Activated CD8-positive, alpha-beta memory T cell treated with anti-CD3 and anti-CD28 coated beads for 36 hours (primary cell): ENCODE results near the gene TSC2. TPM values are rescaled to one million over a fixed set of nuclear protein-coding genes. Genes with fewer than 3 reads are reported as not detected.

ENCODE experiments used
- CTCF ChIA-PET: fragments of 350-600 bp; sonication (Branson Sonifier 250); formaldehyde crosslinking; loops from one replicate; lab custom pipeline; 2021; ENCODE audit warnings: antibody characterized with exemption; lab: Charles Lee
- POLR2A ChIA-PET: fragments of 350-600 bp; sonication (Branson Sonifier 250); formaldehyde crosslinking; loops from one replicate; lab custom pipeline; 2021; ENCODE audit warnings: antibody characterized with exemption; lab: Charles Lee
- total RNA-seq, 2 experiments: library from RNA; stranded (reverse); gene quantifications; one replicate each; pipeline ENCODE4 v1.2.3, GENCODE V29; 2021

TSC2 gene
- total RNA-seq, 2 experiments from 2014 or later: 80.2 to 84.5 TPM

DNA sequence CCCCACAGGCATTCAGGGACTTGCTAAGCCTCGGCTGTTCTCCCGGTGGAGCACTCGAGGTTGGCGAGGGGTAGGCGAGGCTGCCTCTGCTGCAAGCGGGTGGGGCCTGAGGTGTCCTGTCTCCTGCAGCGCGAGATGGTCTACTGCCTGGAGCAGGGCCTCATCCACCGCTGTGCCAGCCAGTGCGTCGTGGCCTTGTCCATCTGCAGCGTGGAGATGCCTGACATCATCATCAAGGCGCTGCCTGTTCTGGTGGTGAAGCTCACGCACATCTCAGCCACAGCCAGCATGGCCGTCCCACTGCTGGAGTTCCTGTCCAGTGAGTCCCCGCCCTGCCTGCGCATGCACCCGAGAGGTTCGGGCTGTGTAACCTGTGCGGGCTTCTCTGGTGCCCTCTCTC is 26.3 kb downstream of the TSC2 start:
- ChIA-PET POLR2A (interaction anchor here (0.7 kb wide), 1 partner anchor 103 kb away, joined by 3 read pairs; no protein-coding TSS in a partner anchor), CTCF (no interaction called here)

DNA sequence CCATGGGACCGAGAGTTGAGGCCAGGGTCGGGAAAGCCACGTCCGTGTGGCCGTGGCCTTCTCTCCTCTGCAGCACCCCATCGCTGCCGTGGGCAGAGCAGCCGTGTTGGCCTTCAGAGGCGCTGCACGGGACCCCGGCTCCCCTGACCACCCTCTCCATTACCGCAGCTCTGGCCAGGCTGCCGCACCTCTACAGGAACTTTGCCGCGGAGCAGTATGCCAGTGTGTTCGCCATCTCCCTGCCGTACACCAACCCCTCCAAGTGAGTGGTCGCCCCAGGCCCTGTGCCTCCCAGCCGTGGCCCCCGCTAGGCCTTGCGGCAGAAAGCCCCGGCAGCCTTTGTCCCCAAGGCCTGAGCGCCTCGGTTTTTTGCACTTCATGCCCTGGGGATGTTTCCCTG is 27.8 kb downstream of the TSC2 start:
- POLR2A ChIA-PET: no interaction called here
- CTCF ChIA-PET: no interaction called here

GRCh38 chr16:2076072-2076865 is 28.5 kb downstream of the TSC2 start:
- CTCF ChIA-PET: no interaction called here

GRCh38 chr16:2077016-2077415 is 29.2 kb downstream of the TSC2 start:
- POLR2A ChIA-PET: no interaction called here
- CTCF ChIA-PET: no interaction called here

More at GRCh38 chr16:2076072-2076865, 28.5 kb downstream of the TSC2 start:
- POLR2A ChIA-PET: no interaction called here

- CTCF ChIA-PET: no interaction called here
- POLR2A ChIA-PET: no interaction called here
Observed at GRCh38 chr16:2077696-2078095, 29.9 kb downstream of the TSC2 start.

GRCh38 chr16:2078096-2078495 is 30.3 kb downstream of the TSC2 start:
- ChIA-PET POLR2A (no interaction called here), CTCF (no interaction called here)

- CTCF ChIA-PET: no interaction called here
Observed at GRCh38 chr16:2078691-2079090, 30.9 kb downstream of the TSC2 start.

GRCh38 chr16:2079311-2079800 is 31.6 kb downstream of the TSC2 start:
- POLR2A ChIA-PET: no interaction called here
- CTCF ChIA-PET: no interaction called here

More at GRCh38 chr16:2078691-2079090, 30.9 kb downstream of the TSC2 start:
- POLR2A ChIA-PET: no interaction called here

- POLR2A ChIA-PET: no interaction called here
Observed at GRCh38 chr16:2079991-2080390, 32.2 kb downstream of the TSC2 start.

GRCh38 chr16:2081201-2082084 is 33.7 kb downstream of the TSC2 start:
- ChIA-PET POLR2A (no interaction called here), CTCF (interaction anchor here (1.9 kb wide), 1 partner anchor 59 kb away, joined by 5 read pairs; no protein-coding TSS in a partner anchor)

More at GRCh38 chr16:2079991-2080390, 32.2 kb downstream of the TSC2 start:
- CTCF ChIA-PET: no interaction called here

DNA sequence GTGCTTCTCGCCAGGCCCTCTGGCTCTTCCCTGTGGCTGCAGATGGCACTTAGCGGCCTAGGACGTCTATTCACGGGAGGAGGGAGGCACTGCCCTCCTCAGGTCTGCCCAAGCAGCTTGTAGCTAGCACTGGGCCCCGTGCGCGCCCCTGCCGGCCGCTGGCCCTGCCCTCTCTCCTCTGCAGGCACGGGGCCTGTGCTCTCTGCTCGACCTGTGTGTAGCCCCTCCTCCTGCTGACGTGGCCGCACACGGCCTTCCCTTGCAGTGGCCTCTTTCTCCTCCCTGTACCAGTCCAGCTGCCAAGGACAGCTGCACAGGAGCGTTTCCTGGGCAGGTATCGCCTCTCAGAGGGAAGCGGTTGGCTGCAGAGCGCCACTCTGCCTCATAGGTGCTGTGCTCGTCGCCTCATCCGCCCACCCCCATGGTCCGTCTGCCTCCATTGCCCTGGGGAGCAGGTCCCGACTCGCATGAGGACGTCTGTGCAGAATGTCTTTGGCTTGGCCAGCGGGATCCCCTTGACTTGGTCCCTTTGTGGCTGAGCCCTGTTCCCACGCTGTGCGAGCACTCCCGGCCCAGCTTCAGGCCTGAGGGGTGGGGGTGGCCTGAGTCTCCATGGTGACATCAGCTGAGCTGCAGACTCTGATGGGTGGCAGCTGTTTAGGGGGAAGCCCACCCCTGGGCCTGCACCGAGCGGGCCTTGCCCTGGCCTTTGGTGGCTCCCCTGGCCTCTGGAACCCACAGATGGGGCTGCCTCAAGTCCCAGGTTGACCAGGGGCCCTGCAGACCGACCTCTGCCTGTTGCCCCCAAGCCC is 34.6 kb downstream of the TSC2 start:
- ChIA-PET POLR2A (no interaction called here), CTCF (interaction anchor here (1.9 kb wide), 1 partner anchor 58 kb away, joined by 5 read pairs; no protein-coding TSS in a partner anchor)

GRCh38 chr16:2082983-2083364 is 35.2 kb downstream of the TSC2 start:
- ChIA-PET CTCF (interaction anchor here (1.9 kb wide), 1 partner anchor 58 kb away, joined by 5 read pairs; no protein-coding TSS in a partner anchor), POLR2A (no interaction called here)

DNA sequence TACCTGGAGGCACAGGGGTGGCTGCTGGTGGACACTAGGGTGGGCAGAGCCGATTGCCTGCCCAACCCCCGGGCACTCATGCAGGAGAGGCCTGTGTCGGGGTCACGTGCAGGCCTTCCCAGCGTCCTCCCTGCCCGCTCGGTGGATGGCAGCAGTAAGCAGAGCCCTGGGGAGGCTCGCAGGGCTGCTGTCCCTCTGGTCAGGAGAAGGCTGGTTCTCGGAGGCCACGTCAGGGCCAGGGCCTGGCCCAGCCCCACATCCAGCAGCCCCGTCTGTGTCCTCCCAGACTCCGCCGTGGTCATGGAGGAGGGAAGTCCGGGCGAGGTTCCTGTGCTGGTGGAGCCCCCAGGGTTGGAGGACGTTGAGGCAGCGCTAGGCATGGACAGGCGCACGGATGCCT is 35.6 kb downstream of the TSC2 start:
- ChIA-PET POLR2A (no interaction called here), CTCF (no interaction called here)

DNA sequence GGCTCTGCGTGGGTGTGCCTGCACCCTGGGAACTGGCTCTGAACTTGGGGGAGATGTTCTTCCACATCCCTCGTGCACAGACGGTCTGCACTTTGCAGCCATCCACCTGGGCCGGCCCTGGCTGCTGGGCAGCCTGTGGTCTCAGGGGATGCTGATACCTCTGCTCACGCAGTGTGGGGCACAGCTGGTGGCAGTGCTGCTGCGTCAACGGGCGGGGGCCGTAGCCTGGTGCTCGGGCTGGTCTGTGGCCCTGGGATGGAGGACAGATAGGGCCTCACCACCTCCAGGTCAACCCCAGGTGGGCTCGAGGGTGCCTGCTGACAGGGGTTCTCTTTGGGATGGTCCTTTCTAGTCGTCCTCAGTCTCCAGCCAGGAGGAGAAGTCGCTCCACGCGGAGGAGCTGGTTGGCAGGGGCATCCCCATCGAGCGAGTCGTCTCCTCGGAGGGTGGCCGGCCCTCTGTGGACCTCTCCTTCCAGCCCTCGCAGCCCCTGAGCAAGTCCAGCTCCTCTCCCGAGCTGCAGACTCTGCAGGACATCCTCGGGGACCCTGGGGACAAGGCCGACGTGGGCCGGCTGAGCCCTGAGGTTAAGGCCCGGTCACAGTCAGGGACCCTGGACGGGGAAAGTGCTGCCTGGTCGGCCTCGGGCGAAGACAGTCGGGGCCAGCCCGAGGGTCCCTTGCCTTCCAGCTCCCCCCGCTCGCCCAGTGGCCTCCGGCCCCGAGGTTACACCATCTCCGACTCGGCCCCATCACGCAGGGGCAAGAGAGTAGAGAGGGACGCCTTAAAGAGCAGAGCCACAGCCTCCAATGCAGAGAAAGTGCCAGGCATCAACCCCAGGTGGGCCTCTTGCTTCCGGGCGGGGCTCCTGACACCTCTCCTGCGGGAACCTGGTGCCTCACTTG is 36.3 kb downstream of the TSC2 start:
- ChIA-PET CTCF (interaction anchor here (1.3 kb wide), 1 partner anchor 81 kb away, joined by 3 read pairs; no protein-coding TSS in a partner anchor), POLR2A (no interaction called here)

DNA sequence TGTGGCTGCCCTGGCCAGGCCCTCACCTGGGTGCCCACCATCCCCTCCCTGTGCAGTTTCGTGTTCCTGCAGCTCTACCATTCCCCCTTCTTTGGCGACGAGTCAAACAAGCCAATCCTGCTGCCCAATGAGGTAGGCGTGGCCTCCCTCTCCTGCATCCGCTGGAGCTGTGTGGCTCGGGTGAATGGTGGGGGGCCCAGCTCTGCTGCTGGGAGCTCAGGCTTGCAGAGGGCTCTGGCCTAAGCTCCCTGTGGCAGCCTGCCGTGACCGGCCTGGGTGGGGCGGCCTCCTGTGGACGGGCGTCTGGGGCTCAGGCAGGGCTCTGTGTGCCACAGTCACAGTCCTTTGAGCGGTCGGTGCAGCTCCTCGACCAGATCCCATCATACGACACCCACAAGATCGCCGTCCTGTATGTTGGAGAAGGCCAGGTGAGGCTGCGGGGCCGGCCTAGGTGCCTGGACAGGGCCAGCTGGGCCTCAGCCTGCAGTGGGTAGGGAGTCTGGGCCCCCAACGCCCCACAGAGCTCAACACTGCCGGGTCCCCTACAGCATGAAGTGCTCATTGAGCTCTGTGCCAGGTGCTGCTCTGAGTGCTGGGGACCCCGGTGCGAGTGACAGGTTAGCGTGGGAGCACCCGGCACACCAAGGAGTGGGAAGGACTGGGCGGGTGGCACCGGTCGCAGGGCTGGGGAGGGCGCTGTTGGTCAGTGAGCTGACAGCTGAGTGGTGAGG is 37.3 kb downstream of the TSC2 start:
- POLR2A ChIA-PET: no interaction called here
- CTCF ChIA-PET: interaction anchor here (1.3 kb wide), 1 partner anchor 82 kb away, joined by 3 read pairs; no protein-coding TSS in a partner anchor

DNA sequence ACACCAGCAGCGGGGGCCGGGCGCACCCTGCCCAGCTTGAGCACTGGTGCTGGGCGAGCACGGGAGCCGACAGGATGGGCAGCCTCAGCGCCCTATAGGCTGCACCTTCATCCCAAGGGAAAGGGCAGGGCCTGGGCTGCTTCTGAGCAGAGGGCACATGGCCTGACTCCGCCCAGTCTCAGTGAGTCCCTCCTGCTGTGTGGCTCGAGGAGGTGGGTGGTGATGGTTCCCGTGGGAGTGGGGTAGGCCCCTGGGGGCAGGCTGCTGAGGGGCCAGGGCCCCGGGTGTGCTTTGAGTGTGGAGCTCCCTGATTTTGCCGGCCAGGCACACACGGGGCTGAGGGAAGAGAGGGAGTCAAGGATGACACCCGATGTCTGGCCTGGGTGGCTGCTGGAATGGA is 37.9 kb downstream of the TSC2 start:
- ChIA-PET POLR2A (no interaction called here), CTCF (no interaction called here)

DNA sequence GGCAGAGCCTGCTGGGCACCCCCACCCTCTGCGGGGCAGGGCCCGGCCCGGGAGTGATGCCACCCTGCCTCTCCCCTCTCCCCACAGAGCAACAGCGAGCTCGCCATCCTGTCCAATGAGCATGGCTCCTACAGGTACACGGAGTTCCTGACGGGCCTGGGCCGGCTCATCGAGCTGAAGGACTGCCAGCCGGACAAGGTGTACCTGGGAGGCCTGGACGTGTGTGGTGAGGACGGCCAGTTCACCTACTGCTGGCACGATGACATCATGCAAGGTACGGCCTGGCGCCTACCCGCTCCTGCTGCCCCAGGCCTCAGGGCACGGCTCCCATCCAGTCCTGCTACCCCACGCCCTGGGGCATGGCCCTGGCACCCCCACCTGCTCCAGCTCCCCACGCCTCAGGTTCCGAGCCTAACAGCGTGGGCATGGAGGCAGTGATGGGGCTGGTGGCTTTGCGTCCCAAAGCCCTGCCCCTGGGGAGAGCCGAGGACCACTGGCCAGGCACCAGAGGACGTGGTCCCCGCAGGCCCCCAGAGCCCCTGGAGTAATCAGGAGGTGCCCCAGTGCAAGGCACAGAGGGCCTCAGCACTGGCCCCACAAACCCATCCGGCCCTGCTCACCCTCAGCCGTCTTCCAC is 38.4 kb downstream of the TSC2 start:
- ChIA-PET POLR2A (no interaction called here), CTCF (no interaction called here)
